GM18868 (cell line): ENCODE measurements around the gene CA12.
A peak's percentile ranks its signal among the peaks of the same experiment; 100 is the strongest.

Source experiments
- ATAC-seq: cut with Tn5 transposase; IDR thresholded peaks from one replicate; pipeline ENCODE4 v1.9.1; 2021; ENCODE audit warnings: mild to moderate bottlenecking, moderate library complexity; ENCODE audit not compliant: unreplicated experiment

CA12 gene

DNA sequence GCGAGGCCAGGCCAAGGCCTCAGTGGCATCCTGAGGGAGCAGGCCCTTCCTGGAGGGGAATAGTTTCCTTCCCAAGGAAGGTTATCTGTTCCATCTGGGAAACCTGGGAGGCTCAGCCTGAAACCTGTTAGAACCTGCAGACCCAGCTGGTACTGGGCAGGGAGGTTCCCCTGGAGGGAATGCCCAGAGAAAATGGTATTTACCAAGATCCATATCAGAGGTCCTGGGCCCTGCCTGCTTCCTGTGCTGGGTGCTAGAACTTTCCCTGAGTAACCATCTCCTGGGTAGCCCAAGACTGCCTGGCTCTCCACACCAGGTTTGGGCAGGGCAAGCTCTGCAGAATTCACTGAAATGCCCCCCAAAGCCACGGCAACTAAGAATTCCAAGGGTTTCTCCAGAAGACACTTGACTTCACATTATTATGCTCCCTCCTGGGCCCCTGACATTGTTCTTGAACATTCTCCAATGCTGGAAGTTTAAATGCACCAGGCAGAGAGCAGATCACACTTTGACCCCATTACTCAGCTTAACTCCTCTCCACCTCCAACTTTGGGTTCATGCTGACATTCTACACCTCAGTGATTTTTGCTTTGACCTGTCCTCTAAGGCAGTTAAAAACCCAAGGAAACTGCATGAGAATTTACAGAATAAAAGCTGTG is 2.0 kb downstream of the CA12 start:
- no peak for ATAC-seq

- ATAC-seq, result no peak
These were observed 2.7 kb downstream of the CA12 start for GRCh38 chr15:63378946-63379345.

GRCh38 chr15:63374686-63375520 is 6.7 kb downstream of the CA12 start:
- no peak for ATAC-seq

DNA sequence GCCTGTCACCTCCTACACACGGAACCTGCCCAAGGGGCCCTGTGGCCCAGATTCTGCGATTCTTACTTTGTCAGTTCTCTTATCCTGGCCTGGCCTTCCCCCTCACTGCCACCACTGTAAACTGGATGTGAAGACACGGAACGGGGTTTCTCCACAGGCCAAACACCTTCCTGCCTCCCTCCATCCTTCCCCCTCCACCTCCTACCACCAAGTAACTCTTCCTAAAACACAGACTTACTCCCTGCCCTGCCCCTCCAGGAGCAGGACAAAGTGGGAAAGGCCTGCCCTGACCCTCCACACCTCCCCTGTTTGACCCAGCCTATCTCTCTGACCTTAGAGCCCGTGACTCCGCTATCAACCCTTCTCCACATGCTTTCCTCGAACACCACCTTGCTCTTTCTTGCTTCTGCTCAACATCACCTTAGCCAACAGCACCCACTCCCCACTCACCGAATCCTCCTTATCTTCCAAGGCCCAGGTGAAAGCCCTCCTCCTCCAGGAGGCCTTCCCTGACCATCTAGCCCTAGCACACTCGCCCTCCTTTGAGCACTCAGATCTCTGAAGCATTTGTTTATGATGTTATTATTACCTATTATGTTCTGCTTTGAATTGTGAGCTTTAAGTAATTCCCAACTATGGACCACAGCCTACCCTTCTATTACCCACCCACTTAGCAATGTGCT is 7.6 kb downstream of the CA12 start:
- no peak for ATAC-seq

GRCh38 chr15:63373330-63373729 is 8.3 kb downstream of the CA12 start:
- ATAC-seq, result no peak

DNA sequence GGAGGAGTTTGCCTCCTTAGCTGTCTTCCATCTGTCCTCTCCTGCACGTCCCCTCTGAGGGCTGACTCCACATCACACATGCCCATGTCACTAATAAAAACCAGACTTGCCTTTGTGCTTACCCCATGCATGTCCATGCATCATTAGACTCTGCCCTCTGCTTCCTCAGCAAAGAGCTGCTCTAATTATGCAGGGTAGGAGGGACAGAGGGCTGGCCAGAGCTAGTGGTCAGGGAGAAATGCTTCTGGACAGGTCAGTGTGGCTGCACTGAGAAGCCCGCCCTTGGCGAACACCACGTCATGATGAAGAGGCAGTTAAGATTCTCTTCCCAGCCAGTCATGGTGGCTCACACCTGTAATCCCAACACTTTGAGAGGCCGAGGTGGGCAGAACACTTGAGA is 8.9 kb downstream of the CA12 start:
- no peak for ATAC-seq

DNA sequence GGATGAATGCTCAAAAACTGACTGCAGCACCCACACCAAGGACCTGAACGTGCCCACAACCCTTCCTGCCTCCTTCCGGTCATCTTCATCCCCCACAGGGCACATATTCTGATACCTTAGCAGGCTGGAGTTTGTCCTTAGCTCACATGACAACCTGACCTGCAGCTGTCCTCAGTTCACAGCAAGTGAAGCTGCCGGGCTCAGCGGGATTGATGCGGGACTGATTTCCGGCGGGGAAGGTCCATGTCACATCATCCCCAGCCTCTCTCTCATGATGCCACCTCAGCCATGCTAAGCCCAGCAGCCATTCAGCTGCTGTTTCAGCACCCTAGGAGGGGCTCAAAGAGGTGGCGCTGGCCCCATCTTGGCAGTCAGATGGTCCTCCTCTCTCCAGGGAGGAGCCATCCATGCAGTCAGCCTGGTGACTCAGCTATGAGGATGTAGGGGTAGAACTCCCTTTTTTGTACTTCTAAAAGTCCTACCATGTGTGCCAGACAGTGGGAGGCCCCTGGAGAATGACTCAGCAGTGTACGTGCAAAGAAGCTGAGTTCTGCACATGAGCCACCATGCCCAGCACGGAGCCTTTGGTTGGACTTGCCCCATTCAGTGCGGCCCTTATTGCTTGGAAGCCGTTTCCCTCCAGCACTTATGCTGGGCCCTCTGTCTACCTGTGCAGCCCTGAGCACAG is 9.5 kb downstream of the CA12 start:
- ATAC-seq, result no peak

DNA sequence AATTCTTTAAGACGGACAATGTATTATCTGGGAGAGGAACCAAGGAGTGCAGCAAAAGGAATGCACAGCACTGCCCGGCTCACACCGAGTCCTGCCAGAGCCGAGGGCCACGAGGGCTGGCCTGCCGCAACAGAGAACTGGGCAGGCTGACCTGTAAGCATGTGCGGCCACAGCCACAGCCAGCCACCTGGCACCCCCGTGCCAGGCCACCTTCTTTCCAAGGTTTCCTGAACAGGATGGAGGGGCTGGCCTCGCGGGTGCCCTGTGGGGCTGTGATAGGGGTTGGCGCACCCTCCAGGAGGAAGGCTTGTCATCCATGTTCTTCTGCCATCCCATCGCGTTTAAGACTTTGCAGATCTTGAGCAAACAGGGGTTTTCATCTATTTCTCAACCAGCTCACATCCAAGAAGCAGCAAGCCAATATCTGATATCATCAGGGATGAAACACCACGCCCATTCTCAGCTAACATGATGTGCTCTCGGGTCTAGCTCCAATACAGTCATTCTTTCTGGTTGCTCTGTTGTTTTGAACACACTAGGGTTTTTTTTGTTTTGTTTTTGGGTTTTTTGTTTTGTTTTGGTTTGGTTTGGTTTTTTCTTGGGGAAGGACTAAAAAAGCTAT is 10.2 kb downstream of the CA12 start:
- no peak for ATAC-seq

GRCh38 chr15:63370764-63371163 is 10.9 kb downstream of the CA12 start:
- ATAC-seq, result no peak

DNA sequence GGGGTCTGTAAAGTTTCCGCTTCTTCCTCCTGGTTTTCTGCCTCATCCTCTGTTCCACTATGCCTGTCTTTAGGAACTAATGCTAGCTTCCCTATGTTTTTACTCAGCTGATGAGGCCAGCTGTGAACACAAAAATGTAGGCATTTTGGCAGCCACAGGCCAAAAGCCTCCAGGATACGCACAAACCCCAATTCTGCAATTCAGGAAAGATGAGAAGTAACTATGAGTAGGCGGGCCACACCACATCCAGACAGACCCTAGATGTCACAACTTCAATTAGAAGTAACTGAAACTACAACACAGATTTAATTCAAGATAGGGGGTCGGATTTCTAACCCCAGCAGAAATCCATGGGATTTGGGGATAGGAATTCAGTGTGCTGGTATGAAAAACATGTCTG is 11.9 kb downstream of the CA12 start:
- no peak for ATAC-seq

- ATAC-seq, result no peak
These were observed 12.3 kb downstream of the CA12 start for GRCh38 chr15:63369296-63369695.

GRCh38 chr15:63368503-63368902 is 13.1 kb downstream of the CA12 start:
- no peak for ATAC-seq

GRCh38 chr15:63367900-63368299 is 13.7 kb downstream of the CA12 start:
- ATAC-seq, result no peak

DNA sequence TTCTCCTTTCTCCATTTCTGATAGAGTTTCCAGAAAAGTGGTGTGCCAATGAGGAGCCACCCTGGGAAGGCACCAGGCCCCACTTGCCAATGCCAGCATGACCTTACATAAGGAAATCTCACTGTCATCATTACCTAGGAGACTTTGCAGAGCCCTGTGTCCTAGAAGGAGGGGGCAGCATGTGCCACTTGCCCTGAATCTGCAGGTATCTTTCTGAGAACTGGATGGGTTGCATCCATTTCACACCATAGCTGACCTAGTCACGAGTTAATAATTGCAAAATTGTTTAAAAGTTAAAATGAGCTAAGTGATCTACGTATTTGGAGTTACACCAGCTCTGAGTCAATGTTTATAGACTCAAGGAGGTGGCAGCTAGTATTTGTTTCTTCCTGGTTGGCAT is 14.3 kb downstream of the CA12 start:
- no peak for ATAC-seq

DNA sequence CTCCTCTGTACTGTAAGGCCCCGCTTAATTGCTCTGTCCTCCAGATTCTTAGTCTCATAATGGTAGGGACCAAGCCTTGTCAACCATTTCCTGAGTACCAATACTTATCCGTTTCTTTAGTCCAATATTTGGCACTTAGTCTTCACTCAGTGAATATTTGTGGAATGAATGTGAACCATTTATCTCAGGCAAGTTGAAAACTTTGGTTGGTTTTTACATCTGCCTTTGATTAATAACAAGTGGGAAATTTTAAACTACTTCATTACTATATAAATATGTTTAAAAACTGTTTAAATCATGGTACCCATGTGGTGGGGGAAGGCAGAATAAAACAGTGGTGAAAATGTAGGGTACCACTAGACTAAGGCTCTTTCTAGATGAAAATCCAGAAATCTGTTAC is 15.2 kb downstream of the CA12 start:
- no peak for ATAC-seq

DNA sequence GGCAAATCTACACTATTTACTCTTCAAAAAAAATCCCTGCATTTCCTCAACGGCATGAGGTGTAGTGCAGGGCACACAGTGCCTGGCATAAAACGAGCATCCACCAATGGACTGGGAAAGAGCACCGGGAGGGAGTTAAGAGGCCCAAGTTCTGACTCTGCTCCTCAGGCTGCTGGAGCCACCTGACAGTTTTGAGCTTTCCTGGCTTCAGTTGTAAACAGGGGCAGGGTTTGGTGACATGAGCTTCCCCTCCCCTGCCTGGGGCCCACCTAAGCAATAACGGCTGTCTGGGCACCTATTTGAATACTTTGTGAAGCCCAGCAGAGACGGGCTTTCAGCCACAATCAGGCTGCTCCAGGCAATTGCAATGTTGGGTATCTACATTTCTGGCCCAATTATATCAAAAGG is 16.4 kb downstream of the CA12 start:
- ATAC-seq, result no peak

- ATAC-seq, result no peak
These were observed 17.0 kb downstream of the CA12 start for GRCh38 chr15:63364399-63365272.

- ATAC-seq, result no peak
These were observed 18.4 kb downstream of the CA12 start for GRCh38 chr15:63363292-63363691.

- ATAC-seq, result peak; percentile 47
These were observed 18.8 kb downstream of the CA12 start for GRCh38 chr15:63362885-63363284.

GRCh38 chr15:63362196-63362595 is 19.4 kb downstream of the CA12 start:
- ATAC-seq, result peak; percentile 78
